ENCODE measurements around the gene ADAM12. TPM values are rescaled to one million over a fixed set of nuclear protein-coding genes. Genes with fewer than 3 reads are reported as not detected.

ADAM12 gene
- total and polyA plus RNA-seq, 2 donors from 2014 or later, result 0.26 to 3.3 TPM

- intact Hi-C loops (cut with DNase I), result no loop called here
- H3K4me1 ChIP-seq (ENCODE audit: control insufficient read depth in 2 of 3, insufficient read depth in 2 of 3, low read depth in 1 of 3, low read length in 3 of 3), result peaks cover 4 to 16% (median 10%) of the 10 kb centered on the region in 3 donors
- DNase-seq, result no peak
- H3K27me3 ChIP-seq (ENCODE audit: control insufficient read depth, insufficient read depth, low read length), result no peaks in the 10 kb centered on the region
- FAIRE-seq, result no peak
- H3K36me3 ChIP-seq (ENCODE audit: control insufficient read depth in 2 of 3, insufficient read depth in 3 of 3, low read length in 3 of 3), result no peaks in the 10 kb centered on the region
- no peak overlapping the region for H3K27ac ChIP-seq (ENCODE audit: low read depth in 2 of 2, low read length in 2 of 2)
- no peaks in the 10 kb centered on the region for H3K9me3 ChIP-seq (ENCODE audit: control insufficient read depth in 2 of 3, insufficient read depth in 1 of 3, low read length in 3 of 3)
- H3K9ac ChIP-seq (ENCODE audit: low read length in 3 of 3), result no peak overlapping the region
- no peak overlapping the region for H3K4me3 ChIP-seq (ENCODE audit: low read length in 3 of 3)
- TF ChIP-seq, protein P1, sequence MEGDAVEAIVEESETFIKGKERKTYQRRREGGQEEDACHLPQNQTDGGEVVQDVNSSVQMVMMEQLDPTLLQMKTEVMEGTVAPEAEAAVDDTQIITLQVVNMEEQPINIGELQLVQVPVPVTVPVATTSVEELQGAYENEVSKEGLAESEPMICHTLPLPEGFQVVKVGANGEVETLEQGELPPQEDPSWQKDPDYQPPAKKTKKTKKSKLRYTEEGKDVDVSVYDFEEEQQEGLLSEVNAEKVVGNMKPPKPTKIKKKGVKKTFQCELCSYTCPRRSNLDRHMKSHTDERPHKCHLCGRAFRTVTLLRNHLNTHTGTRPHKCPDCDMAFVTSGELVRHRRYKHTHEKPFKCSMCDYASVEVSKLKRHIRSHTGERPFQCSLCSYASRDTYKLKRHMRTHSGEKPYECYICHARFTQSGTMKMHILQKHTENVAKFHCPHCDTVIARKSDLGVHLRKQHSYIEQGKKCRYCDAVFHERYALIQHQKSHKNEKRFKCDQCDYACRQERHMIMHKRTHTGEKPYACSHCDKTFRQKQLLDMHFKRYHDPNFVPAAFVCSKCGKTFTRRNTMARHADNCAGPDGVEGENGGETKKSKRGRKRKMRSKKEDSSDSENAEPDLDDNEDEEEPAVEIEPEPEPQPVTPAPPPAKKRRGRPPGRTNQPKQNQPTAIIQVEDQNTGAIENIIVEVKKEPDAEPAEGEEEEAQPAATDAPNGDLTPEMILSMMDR (IDR thresholded peaks at IDR 0.05; ENCODE audit: borderline replicate concordance, extremely low read depth, insufficient read depth), result no peak
Observed at GRCh38 chr10:126043389-126043788, 344.9 kb downstream of the ADAM12 start.

DNA sequence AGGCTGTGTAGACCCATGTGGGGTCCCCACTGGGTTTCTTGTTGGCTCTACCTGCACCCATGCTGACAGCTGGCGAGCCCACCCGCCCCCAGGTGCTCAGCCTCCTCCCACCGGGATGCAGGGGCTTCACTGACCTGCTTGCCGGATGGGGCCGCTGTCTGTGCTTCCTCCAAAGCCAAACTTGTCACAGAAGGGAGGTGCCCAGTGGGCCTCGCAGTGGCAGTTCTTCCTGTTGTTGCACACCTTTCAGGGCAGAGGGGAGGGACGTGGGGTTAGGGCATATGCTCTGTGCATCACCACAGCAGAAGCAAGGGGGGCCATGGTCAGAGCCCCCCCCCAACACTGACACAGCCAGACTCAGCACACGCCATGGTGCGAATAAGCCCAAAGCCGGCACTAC is 345.4 kb downstream of the ADAM12 start:
- H3K27ac ChIP-seq (ENCODE audit: low read depth in 2 of 2, low read length in 2 of 2), result no peak overlapping the region
- no peaks in the 10 kb centered on the region for H3K27me3 ChIP-seq (ENCODE audit: control insufficient read depth, insufficient read depth, low read length)
- TF ChIP-seq, protein P1 (IDR thresholded peaks at IDR 0.05; ENCODE audit: borderline replicate concordance, extremely low read depth, insufficient read depth), result no peak
- FAIRE-seq (no peak), DNase-seq (peak in 1 of 5 donors; percentile 75)
- intact Hi-C loops (cut with DNase I), result no loop called here
- H3K9ac ChIP-seq (ENCODE audit: low read length in 3 of 3), result no peak overlapping the region
- H3K4me3 ChIP-seq (ENCODE audit: low read length in 3 of 3), result no peak overlapping the region
- H3K9me3 ChIP-seq (ENCODE audit: control insufficient read depth in 2 of 3, insufficient read depth in 1 of 3, low read length in 3 of 3), result no peaks in the 10 kb centered on the region
- peaks cover 4 to 16% (median 10%) of the 10 kb centered on the region in 3 donors for H3K4me1 ChIP-seq (ENCODE audit: control insufficient read depth in 2 of 3, insufficient read depth in 2 of 3, low read depth in 1 of 3, low read length in 3 of 3)
- no peaks in the 10 kb centered on the region for H3K36me3 ChIP-seq (ENCODE audit: control insufficient read depth in 2 of 3, insufficient read depth in 3 of 3, low read length in 3 of 3)

- Histone ChIP-seq H3K9ac (ENCODE audit: low read length in 3 of 3) (peak overlapping the region in 1 of 3 donors; percentile 62), H3K9me3 (ENCODE audit: control insufficient read depth in 2 of 3, insufficient read depth in 1 of 3, low read length in 3 of 3) (no peaks in the 10 kb centered on the region), H3K27ac (ENCODE audit: low read depth in 2 of 2, low read length in 2 of 2) (peak overlapping the region; percentile 29 to 48), H3K4me1 (ENCODE audit: control insufficient read depth in 2 of 3, insufficient read depth in 2 of 3, low read depth in 1 of 3, low read length in 3 of 3) (peaks cover 4 to 16% (median 10%) of the 10 kb centered on the region in 3 donors), H3K36me3 (ENCODE audit: control insufficient read depth in 2 of 3, insufficient read depth in 3 of 3, low read length in 3 of 3) (no peaks in the 10 kb centered on the region), H3K27me3 (ENCODE audit: control insufficient read depth, insufficient read depth, low read length) (no peaks in the 10 kb centered on the region), H3K4me3 (ENCODE audit: low read length in 3 of 3) (peak overlapping the region in 2 of 3 donors; percentile 14 to 35)
- DNase-seq, result no peak
- intact Hi-C loops (cut with DNase I), result no loop called here
- TF ChIP-seq, protein P1 (IDR thresholded peaks at IDR 0.05; ENCODE audit: borderline replicate concordance, extremely low read depth, insufficient read depth), result no peak
- no peak for FAIRE-seq
Observed at GRCh38 chr10:126042354-126042753, 345.9 kb downstream of the ADAM12 start.

DNA sequence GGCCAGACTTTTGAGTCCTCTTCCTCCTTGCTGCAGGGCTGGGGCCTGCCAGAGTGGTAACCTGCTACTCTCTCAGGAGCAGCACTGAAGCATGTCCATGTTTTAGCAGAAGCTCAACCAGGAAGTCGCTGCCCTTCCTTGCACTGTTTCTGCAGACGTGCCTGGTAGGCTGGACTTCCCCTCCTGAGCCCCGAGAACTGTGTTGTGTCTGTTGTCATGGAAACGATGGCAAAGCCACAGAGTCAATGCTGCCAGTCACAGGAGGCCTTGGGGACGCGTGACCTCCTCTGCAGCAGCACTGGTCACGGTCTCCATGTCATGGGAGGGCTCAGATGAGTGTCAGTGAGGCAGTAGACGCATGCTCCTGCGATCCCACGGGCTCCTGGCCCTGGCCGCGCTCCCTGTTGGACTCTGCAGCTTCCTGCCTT is 346.5 kb downstream of the ADAM12 start:
- peak overlapping the region in 2 of 3 donors; percentile 4 to 35 for H3K4me3 ChIP-seq (ENCODE audit: low read length in 3 of 3)

More for the DNA sequence above, 346.5 kb downstream of the ADAM12 start:
- H3K4me1 ChIP-seq (ENCODE audit: control insufficient read depth in 2 of 3, insufficient read depth in 2 of 3, low read depth in 1 of 3, low read length in 3 of 3), result peaks cover 4 to 16% (median 10%) of the 10 kb centered on the region in 3 donors
- H3K27me3 ChIP-seq (ENCODE audit: control insufficient read depth, insufficient read depth, low read length), result no peaks in the 10 kb centered on the region
- no peaks in the 10 kb centered on the region for H3K9me3 ChIP-seq (ENCODE audit: control insufficient read depth in 2 of 3, insufficient read depth in 1 of 3, low read length in 3 of 3)
- no peaks in the 10 kb centered on the region for H3K36me3 ChIP-seq (ENCODE audit: control insufficient read depth in 2 of 3, insufficient read depth in 3 of 3, low read length in 3 of 3)
- intact Hi-C loops (cut with DNase I), result no loop called here
- peak overlapping the region; percentile 29 to 48 for H3K27ac ChIP-seq (ENCODE audit: low read depth in 2 of 2, low read length in 2 of 2)
- peak overlapping the region in 1 of 3 donors; percentile 62 for H3K9ac ChIP-seq (ENCODE audit: low read length in 3 of 3)
- TF ChIP-seq, protein P1 (IDR thresholded peaks at IDR 0.05; ENCODE audit: borderline replicate concordance, extremely low read depth, insufficient read depth), result no peak
- FAIRE-seq, result peak; percentile 76
- DNase-seq, result peak; percentile 94 to 97 (median 96)
